Mesendoderm (in vitro differentiated cells): ENCODE measurements around the gene CNTN2.

Source experiments
- DNase-seq: peaks from one replicate; pipeline ENCODE4 v3.0.0; 2013
- H2AK5ac ChIP-seq: 2 replicates; pipeline ENCODE4 v1.6.1; 2013; ENCODE audit warnings: low read length, inconsistent platforms
- H2BK120ac ChIP-seq: 2 replicates; pipeline ENCODE4 v1.6.1; 2013; ENCODE audit warnings: low read depth, mild to moderate bottlenecking, low read length, moderate library complexity, mixed read lengths
- H2BK15ac ChIP-seq: replicated peaks from 2 replicates; pipeline ENCODE4 v1.6.1; 2013; ENCODE audit warnings: low read depth, mild to moderate bottlenecking, moderate library complexity
- H2BK5ac ChIP-seq: 2 replicates; pipeline ENCODE4 v1.6.1; 2013; ENCODE audit warnings: low read length, inconsistent platforms
- H3K18ac ChIP-seq: 2 replicates; pipeline ENCODE4 v1.6.1; 2013; ENCODE audit warnings: mild to moderate bottlenecking, low read length, mixed read lengths
- H3K23ac ChIP-seq: one replicate; pipeline ENCODE4 v1.6.1; 2013; ENCODE audit warnings: low read length
- H3K27ac ChIP-seq: 2 replicates; pipeline ENCODE4 v1.5.1; 2013; ENCODE audit warnings: low read depth, mild to moderate bottlenecking, inconsistent platforms, low read length, moderate library complexity
- H3K27me3 ChIP-seq: 2 replicates; pipeline ENCODE4 v1.6.1; 2013; ENCODE audit warnings: low read length, control low read depth, mild to moderate bottlenecking, inconsistent platforms; ENCODE audit not compliant: insufficient read depth, poor library complexity
- H3K36me3 ChIP-seq: 2 replicates; pipeline ENCODE4 v1.6.1; 2013; ENCODE audit warnings: low read length, inconsistent platforms; ENCODE audit not compliant: control insufficient read depth, insufficient read depth
- H3K4ac ChIP-seq: one replicate; pipeline ENCODE4 v1.6.1; 2013; ENCODE audit warnings: low read depth, mild to moderate bottlenecking, low read length, moderate library complexity
- H3K4me1 ChIP-seq: 2 replicates; pipeline ENCODE4 v1.6.1; 2013; ENCODE audit warnings: low read depth, low read length, inconsistent platforms; ENCODE audit not compliant: control insufficient read depth
- H3K4me2 ChIP-seq: 2 replicates; pipeline ENCODE4 v1.6.1; 2013; ENCODE audit warnings: low read length
- H3K4me3 ChIP-seq: 2 replicates; pipeline ENCODE4 v1.5.1; 2013; ENCODE audit warnings: mild to moderate bottlenecking, low read length
- H3K56ac ChIP-seq: one replicate; pipeline ENCODE4 v1.6.1; 2013; ENCODE audit warnings: low read length
- H3K79me1 ChIP-seq: 2 replicates; pipeline ENCODE4 v1.6.1; 2013; ENCODE audit warnings: low read length, inconsistent platforms
- H3K79me2 ChIP-seq: 2 replicates; pipeline ENCODE4 v1.6.1; 2013; ENCODE audit warnings: mild to moderate bottlenecking, low read length; ENCODE audit not compliant: control insufficient read depth, insufficient read depth
- H3K9ac ChIP-seq: 2 replicates; pipeline ENCODE4 v1.6.1; 2013; ENCODE audit warnings: low read length, inconsistent platforms
- H4K5ac ChIP-seq: one replicate; pipeline ENCODE4 v1.6.1; 2013; ENCODE audit warnings: low read length
- H4K8ac ChIP-seq: one replicate; pipeline ENCODE4 v1.6.1; 2013; ENCODE audit warnings: low read depth, mild to moderate bottlenecking, control low read depth, low read length, moderate library complexity
- WGBS: extraction: QIAGEN DNeasy Blood & Tissue Kit; methylation state at CpG from one replicate; pipeline ENCODE4 v1.1.7; 2013; ENCODE audit warnings: low lambda C conversion rate, missing lambda C conversion rate; ENCODE audit not compliant: insufficient coverage; ENCODE audit errors: extremely low coverage; 5-methylcytosine and 5-hydroxymethylcytosine counted together

CNTN2 gene

GRCh38 chr1:205088341-205088740 lies 45.3 kb downstream of the CNTN2 start:
- no peak overlapping the region for H4K5ac ChIP-seq
- H3K23ac ChIP-seq = no peak overlapping the region
- H3K27me3 ChIP-seq = no peaks in the 10 kb centered on the region
- no peak overlapping the region for H2BK120ac ChIP-seq
- H2AK5ac ChIP-seq = no peak overlapping the region
- H3K9ac ChIP-seq = no peak overlapping the region
- H3K79me1 ChIP-seq = no peaks in the 10 kb centered on the region
- no peak overlapping the region for H2BK5ac ChIP-seq
- no peak overlapping the region for H3K27ac ChIP-seq
- no CpG with 5 or more reads among the region's 3 CpGs for WGBS
- H3K4me1 ChIP-seq = no peaks in the 10 kb centered on the region
- H4K8ac ChIP-seq = no peak overlapping the region
- H3K4me3 ChIP-seq = no peak overlapping the region
- no peak overlapping the region for H3K4me2 ChIP-seq
- no peak overlapping the region for H3K18ac ChIP-seq
- H2BK15ac ChIP-seq = no peak overlapping the region
- peaks cover 3% of the 10 kb centered on the region for H3K36me3 ChIP-seq
- no peak overlapping the region for H3K56ac ChIP-seq
- H3K79me2 ChIP-seq = no peaks in the 10 kb centered on the region
- no peak overlapping the region for H3K4ac ChIP-seq
- no peak for DNase-seq

- H3K27me3 ChIP-seq = no peaks in the 10 kb centered on the region
- no peaks in the 10 kb centered on the region for H3K79me1 ChIP-seq
- H3K4me2 ChIP-seq = no peak overlapping the region
- H3K36me3 ChIP-seq = peaks cover 2% of the 10 kb centered on the region
- no peak overlapping the region for H3K9ac ChIP-seq
- no peak overlapping the region for H3K27ac ChIP-seq
- H3K18ac ChIP-seq = no peak overlapping the region
- WGBS = no CpG with 5 or more reads among the region's 4 CpGs
- H2AK5ac ChIP-seq = no peak overlapping the region
- DNase-seq = no peak
- H2BK15ac ChIP-seq = no peak overlapping the region
- H2BK5ac ChIP-seq = no peak overlapping the region
- H3K23ac ChIP-seq = no peak overlapping the region
- no peak overlapping the region for H4K8ac ChIP-seq
- no peak overlapping the region for H4K5ac ChIP-seq
- no peak overlapping the region for H3K56ac ChIP-seq
- H3K4ac ChIP-seq = no peak overlapping the region
- no peak overlapping the region for H2BK120ac ChIP-seq
- no peaks in the 10 kb centered on the region for H3K4me1 ChIP-seq
- no peaks in the 10 kb centered on the region for H3K79me2 ChIP-seq
- H3K4me3 ChIP-seq = no peak overlapping the region
Measured at GRCh38 chr1:205091043-205091740, 48.2 kb downstream of the CNTN2 start.

GRCh38 chr1:205095422-205095821 lies 52.4 kb downstream of the CNTN2 start:
- Histone ChIP-seq H4K8ac (no peak overlapping the region), H2BK5ac (no peak overlapping the region), H3K27ac (no peak overlapping the region), H3K36me3 (peaks cover 6% of the 10 kb centered on the region), H3K18ac (no peak overlapping the region), H3K56ac (no peak overlapping the region), H3K79me2 (no peaks in the 10 kb centered on the region), H3K4me1 (no peaks in the 10 kb centered on the region), H3K27me3 (no peaks in the 10 kb centered on the region), H3K79me1 (no peaks in the 10 kb centered on the region), H2BK15ac (no peak overlapping the region), H3K4me2 (no peak overlapping the region), H3K23ac (no peak overlapping the region), H2AK5ac (no peak overlapping the region), H3K4me3 (no peak overlapping the region), H4K5ac (no peak overlapping the region), H3K4ac (no peak overlapping the region), H3K9ac (no peak overlapping the region), H2BK120ac (no peak overlapping the region)
- no peak for DNase-seq

GRCh38 chr1:205098242-205098641 lies 55.2 kb downstream of the CNTN2 start:
- Histone ChIP-seq H3K4me1 (no peaks in the 10 kb centered on the region), H3K36me3 (peaks cover 8% of the 10 kb centered on the region), H3K4ac (no peak overlapping the region), H4K8ac (no peak overlapping the region), H3K4me3 (no peak overlapping the region), H3K79me2 (no peaks in the 10 kb centered on the region), H3K9ac (no peak overlapping the region), H3K56ac (no peak overlapping the region), H2BK15ac (no peak overlapping the region), H2BK120ac (no peak overlapping the region), H3K18ac (no peak overlapping the region), H2BK5ac (no peak overlapping the region), H3K79me1 (no peaks in the 10 kb centered on the region), H3K27me3 (no peaks in the 10 kb centered on the region), H3K23ac (no peak overlapping the region), H2AK5ac (no peak overlapping the region), H3K4me2 (no peak overlapping the region), H3K27ac (no peak overlapping the region), H4K5ac (no peak overlapping the region)
- DNase-seq = no peak

- H3K23ac ChIP-seq = no peak overlapping the region
Measured at GRCh38 chr1:205102404-205102803, 59.4 kb downstream of the CNTN2 start.

GRCh38 chr1:205107327-205107726 lies 64.3 kb downstream of the CNTN2 start:
- no peak overlapping the region for H2BK15ac ChIP-seq
- peaks cover 4% of the 10 kb centered on the region for H3K36me3 ChIP-seq
- no peak for DNase-seq
- WGBS = no CpG with 5 or more reads among the region's 4 CpGs
- H3K18ac ChIP-seq = no peak overlapping the region
- no peaks in the 10 kb centered on the region for H3K79me2 ChIP-seq
- no peaks in the 10 kb centered on the region for H3K79me1 ChIP-seq
- H4K8ac ChIP-seq = no peak overlapping the region
- H3K23ac ChIP-seq = no peak overlapping the region
- H3K4me1 ChIP-seq = no peaks in the 10 kb centered on the region
- H4K5ac ChIP-seq = no peak overlapping the region
- H3K56ac ChIP-seq = no peak overlapping the region
- H3K27ac ChIP-seq = no peak overlapping the region
- H2AK5ac ChIP-seq = no peak overlapping the region
- no peak overlapping the region for H2BK5ac ChIP-seq
- H3K4me2 ChIP-seq = no peak overlapping the region
- no peaks in the 10 kb centered on the region for H3K27me3 ChIP-seq
- no peak overlapping the region for H2BK120ac ChIP-seq
- no peak overlapping the region for H3K4ac ChIP-seq
- H3K4me3 ChIP-seq = no peak overlapping the region
- no peak overlapping the region for H3K9ac ChIP-seq

More at GRCh38 chr1:205102404-205102803, 59.4 kb downstream of the CNTN2 start:
- H3K18ac ChIP-seq = no peak overlapping the region
- no peak overlapping the region for H2BK120ac ChIP-seq
- H3K4ac ChIP-seq = no peak overlapping the region
- no peak overlapping the region for H4K8ac ChIP-seq
- H3K79me1 ChIP-seq = no peaks in the 10 kb centered on the region
- no peak overlapping the region for H2AK5ac ChIP-seq
- WGBS = no CpG with 5 or more reads among the region's 3 CpGs
- no peak overlapping the region for H2BK5ac ChIP-seq
- H2BK15ac ChIP-seq = no peak overlapping the region
- H3K79me2 ChIP-seq = no peaks in the 10 kb centered on the region
- no peak overlapping the region for H3K4me2 ChIP-seq
- H3K4me1 ChIP-seq = no peaks in the 10 kb centered on the region
- no peak overlapping the region for H4K5ac ChIP-seq
- H3K27me3 ChIP-seq = no peaks in the 10 kb centered on the region
- no peak for DNase-seq
- peaks cover 8% of the 10 kb centered on the region for H3K36me3 ChIP-seq
- H3K9ac ChIP-seq = no peak overlapping the region
- H3K27ac ChIP-seq = no peak overlapping the region
- no peak overlapping the region for H3K56ac ChIP-seq
- H3K4me3 ChIP-seq = no peak overlapping the region
